CD8-positive, alpha-beta memory T cell (primary cell): ENCODE measurements around the gene BTBD9. TPM values are rescaled to one million over a fixed set of nuclear protein-coding genes. Genes with fewer than 3 reads are reported as not detected.
"Not testable (repeated sequence)": the region's sequence is repeated elsewhere in the genome, so short reads cannot be mapped to it uniquely, and the experiment has no call there.

Source experiments
- CTCF ChIA-PET: fragments of 350-600 bp; sonication (Branson Sonifier 250); formaldehyde crosslinking; loops from one replicate; lab custom pipeline; 2021; ENCODE audit warnings: antibody characterized with exemption; lab: Charles Lee
- POLR2A ChIA-PET: fragments of 350-600 bp; sonication (Branson Sonifier 250); formaldehyde crosslinking; loops from one replicate; lab custom pipeline; 2021; ENCODE audit warnings: antibody characterized with exemption; lab: Charles Lee
- DNase-seq, 5 donors: peaks; one replicate each; pipeline versions ENCODE4 v3.0.0 to v3.0.0-alpha.2; 2020 to 2022; ENCODE audit warnings: mixed read lengths in 1 of 5
- H3K27ac ChIP-seq: one replicate; pipeline ENCODE4 v1.7.0; 2013; ENCODE audit warnings: low read depth, mild to moderate bottlenecking, low read length, moderate library complexity
- H3K27me3 ChIP-seq: 2 replicates; pipeline ENCODE4 v1.7.0; 2013; ENCODE audit warnings: low read length, mild to moderate bottlenecking; ENCODE audit not compliant: insufficient read depth, poor library complexity, severe bottlenecking
- H3K36me3 ChIP-seq: 2 replicates; pipeline ENCODE4 v1.7.0; 2013; ENCODE audit warnings: mild to moderate bottlenecking, low read length, moderate library complexity; ENCODE audit not compliant: insufficient read depth
- H3K4me1 ChIP-seq: 2 replicates; pipeline ENCODE4 v1.7.0; 2013; ENCODE audit warnings: mild to moderate bottlenecking, low read length, moderate library complexity; ENCODE audit not compliant: insufficient read depth
- H3K4me3 ChIP-seq: 2 replicates; pipeline ENCODE4 v1.7.0; 2013; ENCODE audit warnings: mild to moderate bottlenecking, low read length
- H3K9me3 ChIP-seq: 2 replicates; pipeline ENCODE4 v1.7.0; 2013; ENCODE audit warnings: mild to moderate bottlenecking, low read length
- H3K27ac Mint-ChIP-seq, 8 donors: one replicate each; pipeline ENCODE4 v1.8.0; 2020 to 2021; ENCODE audit warnings: mixed read lengths in 8 of 8, mild to moderate bottlenecking in 6 of 8, inconsistent platforms in 3 of 8, moderate library complexity in 3 of 8
- H3K27me3 Mint-ChIP-seq, 2 donors: one replicate each; pipeline ENCODE4 v1.8.0; 2020 to 2021; ENCODE audit warnings: mixed read lengths in 2 of 2, mild to moderate bottlenecking in 1 of 2, moderate library complexity in 1 of 2
- H3K36me3 Mint-ChIP-seq, 3 donors: one replicate each; pipeline ENCODE4 v1.8.0; 2020 to 2021; ENCODE audit warnings: mixed read lengths in 3 of 3, inconsistent platforms in 1 of 3, mild to moderate bottlenecking in 1 of 3
- H3K4me1 Mint-ChIP-seq, 3 donors: one replicate each; pipeline ENCODE4 v1.8.0; 2020 to 2021; ENCODE audit warnings: mixed read lengths in 3 of 3, inconsistent platforms in 1 of 3, mild to moderate bottlenecking in 1 of 3
- H3K4me3 Mint-ChIP-seq, 7 donors: one replicate each; pipeline ENCODE4 v1.8.0; 2020 to 2021; ENCODE audit warnings: mixed read lengths in 7 of 7, mild to moderate bottlenecking in 6 of 7, moderate library complexity in 4 of 7, inconsistent platforms in 2 of 7
- H3K9me3 Mint-ChIP-seq, 5 donors: one replicate each; pipeline ENCODE4 v1.8.0; 2020 to 2022; ENCODE audit warnings: mixed read lengths in 5 of 5, mild to moderate bottlenecking in 3 of 5, moderate library complexity in 2 of 5, inconsistent platforms in 1 of 5
- polyA plus RNA-seq: library from polyadenylated mRNA; unstranded; fragments of 300-500 nt; fragmentation: Illumina TruSeq; gene quantifications from one replicate; pipeline ENCODE4 v1.2.3, GENCODE V29; 2021
- total RNA-seq, 2 experiments: library from RNA; stranded (reverse); gene quantifications; one replicate each; pipeline ENCODE4 v1.2.3, GENCODE V29; 2021

BTBD9 gene
- total and polyA plus RNA-seq, 3 experiments from 2014 or later = 12.2 to 17.7 (median 14.9) TPM

- CTCF ChIA-PET = no interaction called here
These were observed 7.2 kb downstream of the BTBD9 start for GRCh38 chr6:38632490-38632889.

GRCh38 chr6:38631186-38631783, 8.4 kb downstream of the BTBD9 start:
- ChIA-PET CTCF (no interaction called here), POLR2A (no interaction called here)
- H3K4me1 Mint-ChIP-seq = peaks cover 31 to 63% (median 51%) of the 10 kb centered on the region in 3 donors
- no peak overlapping the region for H3K27ac Mint-ChIP-seq
- no peak overlapping the region for H3K4me3 ChIP-seq
- H3K27me3 Mint-ChIP-seq = no peaks in the 10 kb centered on the region
- H3K36me3 ChIP-seq = no peaks in the 10 kb centered on the region
- no peaks in the 10 kb centered on the region for H3K9me3 ChIP-seq
- DNase-seq = no peak
- H3K9me3 Mint-ChIP-seq = no peaks in the 10 kb centered on the region
- H3K4me3 Mint-ChIP-seq = no peak overlapping the region
- H3K27ac ChIP-seq = no peak overlapping the region
- H3K36me3 Mint-ChIP-seq = peaks cover 0 to 3% (median 1%) of the 10 kb centered on the region in 3 donors
- H3K27me3 ChIP-seq = no peaks in the 10 kb centered on the region
- peaks cover 9% of the 10 kb centered on the region for H3K4me1 ChIP-seq

More at GRCh38 chr6:38632490-38632889, 7.2 kb downstream of the BTBD9 start:
- Histone ChIP-seq H3K9me3 (no peaks in the 10 kb centered on the region), H3K36me3 (no peaks in the 10 kb centered on the region), H3K27ac (no peak overlapping the region), H3K4me1 (peaks cover 18% of the 10 kb centered on the region), H3K4me3 (no peak overlapping the region), H3K27me3 (no peaks in the 10 kb centered on the region)
- peaks cover 0 to 3% (median 0%) of the 10 kb centered on the region in 3 donors for H3K36me3 Mint-ChIP-seq
- POLR2A ChIA-PET = no interaction called here
- no peaks in the 10 kb centered on the region for H3K27me3 Mint-ChIP-seq
- no peak overlapping the region for H3K4me3 Mint-ChIP-seq
- H3K9me3 Mint-ChIP-seq = no peaks in the 10 kb centered on the region
- DNase-seq = no peak
- H3K27ac Mint-ChIP-seq = no peak overlapping the region
- H3K4me1 Mint-ChIP-seq = peaks cover 40 to 67% (median 60%) of the 10 kb centered on the region in 3 donors

- H3K27ac Mint-ChIP-seq = no peak overlapping the region
- H3K27me3 Mint-ChIP-seq = peaks cover 0 to 3% of the 10 kb centered on the region in 2 donors
- peaks cover 0 to 1% (median 0%) of the 10 kb centered on the region in 3 donors for H3K36me3 Mint-ChIP-seq
- no peaks in the 10 kb centered on the region for H3K36me3 ChIP-seq
- CTCF ChIA-PET = no interaction called here
- H3K9me3 ChIP-seq = no peaks in the 10 kb centered on the region
- no peaks in the 10 kb centered on the region for H3K4me1 ChIP-seq
- H3K27me3 ChIP-seq = no peaks in the 10 kb centered on the region
- no peak for DNase-seq
- H3K4me3 Mint-ChIP-seq = no peak overlapping the region
- POLR2A ChIA-PET = no interaction called here
- no peak overlapping the region for H3K27ac ChIP-seq
- H3K4me3 ChIP-seq = no peak overlapping the region
- H3K4me1 Mint-ChIP-seq = peaks cover 25 to 59% (median 32%) of the 10 kb centered on the region in 3 donors
- H3K9me3 Mint-ChIP-seq = no peaks in the 10 kb centered on the region
These were observed 14.5 kb downstream of the BTBD9 start for GRCh38 chr6:38625217-38625616.

GRCh38 chr6:38619342-38619741, 20.4 kb downstream of the BTBD9 start:
- CTCF ChIA-PET, H3K36me3 Mint-ChIP-seq, H3K27ac Mint-ChIP-seq, H3K27ac ChIP-seq, H3K4me3 ChIP-seq, H3K9me3 Mint-ChIP-seq, H3K4me3 Mint-ChIP-seq, H3K4me1 ChIP-seq, H3K9me3 ChIP-seq, H3K27me3 ChIP-seq, H3K36me3 ChIP-seq, DNase-seq, H3K27me3 Mint-ChIP-seq: not testable (repeated sequence)
- POLR2A ChIA-PET = interaction anchor here (1.4 kb wide), 1 partner anchor 20 kb away, joined by 4 read pairs; the partner anchor contains the start of gene BTBD9
- peaks cover 17 to 42% (median 36%) of the 10 kb centered on the region in 3 donors for H3K4me1 Mint-ChIP-seq

GRCh38 chr6:38618301-38618700, 21.4 kb downstream of the BTBD9 start:
- H3K9me3 ChIP-seq, H3K36me3 Mint-ChIP-seq, POLR2A ChIA-PET, DNase-seq, H3K4me3 Mint-ChIP-seq, H3K27me3 Mint-ChIP-seq, CTCF ChIA-PET, H3K4me3 ChIP-seq, H3K27ac ChIP-seq, H3K4me1 ChIP-seq, H3K9me3 Mint-ChIP-seq, H3K27me3 ChIP-seq, H3K36me3 ChIP-seq: not testable (repeated sequence)
- Mint-ChIP-seq H3K4me1 (peaks cover 17 to 41% (median 36%) of the 10 kb centered on the region in 3 donors), H3K27ac (peak overlapping the region in 2 of 8 donors; percentile 6 to 77)

GRCh38 chr6:38617856-38618255, 21.9 kb downstream of the BTBD9 start:
- ChIA-PET POLR2A (no interaction called here), CTCF (no interaction called here)
- DNase-seq = no peak

GRCh38 chr6:38612143-38612965, 27.4 kb downstream of the BTBD9 start:
- H3K4me3 Mint-ChIP-seq = no peak overlapping the region
- H3K36me3 Mint-ChIP-seq = no peaks in the 10 kb centered on the region
- Histone ChIP-seq H3K36me3 (peaks cover 3% of the 10 kb centered on the region), H3K4me1 (no peaks in the 10 kb centered on the region), H3K27me3 (no peaks in the 10 kb centered on the region), H3K9me3 (no peaks in the 10 kb centered on the region), H3K4me3 (no peak overlapping the region), H3K27ac (no peak overlapping the region)
- no peak overlapping the region for H3K27ac Mint-ChIP-seq
- CTCF ChIA-PET = no interaction called here
- POLR2A ChIA-PET = no interaction called here
- no peak for DNase-seq
- H3K4me1 Mint-ChIP-seq = peaks cover 16 to 38% (median 27%) of the 10 kb centered on the region in 3 donors
- no peaks in the 10 kb centered on the region for H3K9me3 Mint-ChIP-seq
- no peaks in the 10 kb centered on the region for H3K27me3 Mint-ChIP-seq

More at GRCh38 chr6:38617856-38618255, 21.9 kb downstream of the BTBD9 start:
- peaks cover 0 to 2% of the 10 kb centered on the region in 2 donors for H3K27me3 Mint-ChIP-seq
- H3K27ac ChIP-seq = no peak overlapping the region
- H3K36me3 ChIP-seq = no peaks in the 10 kb centered on the region
- H3K4me1 ChIP-seq = no peaks in the 10 kb centered on the region
- no peak overlapping the region for H3K4me3 Mint-ChIP-seq
- no peak overlapping the region for H3K27ac Mint-ChIP-seq
- no peaks in the 10 kb centered on the region for H3K27me3 ChIP-seq
- H3K4me3 ChIP-seq = no peak overlapping the region
- no peaks in the 10 kb centered on the region for H3K9me3 Mint-ChIP-seq
- H3K4me1 Mint-ChIP-seq = peaks cover 12 to 36% (median 32%) of the 10 kb centered on the region in 3 donors
- H3K9me3 ChIP-seq = no peaks in the 10 kb centered on the region
- H3K36me3 Mint-ChIP-seq = no peaks in the 10 kb centered on the region

GRCh38 chr6:38610050-38610625, 29.6 kb downstream of the BTBD9 start:
- H3K27me3 ChIP-seq = no peaks in the 10 kb centered on the region
- H3K4me1 ChIP-seq = no peaks in the 10 kb centered on the region
- no peaks in the 10 kb centered on the region for H3K27me3 Mint-ChIP-seq
- no peaks in the 10 kb centered on the region for H3K9me3 Mint-ChIP-seq
- H3K4me1 Mint-ChIP-seq = peaks cover 14 to 44% (median 29%) of the 10 kb centered on the region in 3 donors
- H3K36me3 ChIP-seq = peaks cover 3% of the 10 kb centered on the region
- no peaks in the 10 kb centered on the region for H3K9me3 ChIP-seq
- H3K4me3 Mint-ChIP-seq = no peak overlapping the region
- H3K36me3 Mint-ChIP-seq = peaks cover 0 to 8% (median 0%) of the 10 kb centered on the region in 3 donors
- H3K4me3 ChIP-seq = no peak overlapping the region
- H3K27ac Mint-ChIP-seq = peak overlapping the region in 2 of 8 donors; percentile 1 to 55
- no peak for DNase-seq
- no peak overlapping the region for H3K27ac ChIP-seq
- POLR2A ChIA-PET = no interaction called here
- CTCF ChIA-PET = no interaction called here
